ENCODE data around the gene CHI3L2. TPM values are rescaled to one million over a fixed set of nuclear protein-coding genes. Genes with fewer than 3 reads are reported as not detected.

The CHI3L2 gene
- total RNA-seq, 1 donor from 2014 or later: 19.6 TPM

DNA sequence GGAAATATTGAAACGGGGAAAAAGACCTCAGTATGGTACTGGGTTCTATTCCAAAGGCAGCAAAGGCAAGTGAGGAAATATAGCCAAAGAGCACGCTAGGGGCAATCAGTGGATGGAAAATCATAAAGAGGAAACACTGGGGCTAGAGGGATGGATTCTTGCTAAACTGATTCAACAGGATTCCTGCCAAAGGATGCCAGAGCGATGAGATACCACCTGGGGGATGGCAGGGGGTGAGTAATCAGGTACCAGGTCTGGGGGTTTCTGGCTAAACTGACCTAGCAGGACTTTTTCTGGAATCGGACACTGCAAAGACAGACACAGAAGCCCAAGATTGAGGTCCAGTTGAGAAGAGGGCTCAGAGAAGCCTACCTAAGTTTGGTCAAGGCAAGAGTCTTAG lies 6.7 kb downstream of the CHI3L2 start:
- Mint-ChIP-seq H3K27me3 (no peaks in the 10 kb centered on the region), H3K27ac (no peak overlapping the region), H3K36me3 (ENCODE audit: low read depth) (peaks cover 53% of the 10 kb centered on the region), H3K9me3 (no peaks in the 10 kb centered on the region), H3K4me1 (peaks cover 60% of the 10 kb centered on the region), H3K4me3 (no peak overlapping the region)
- TF ChIP-seq CTCF (IDR thresholded peaks at IDR 0.05): no peak
- POLR2A ChIA-PET: no interaction called here
- DNase-seq (no peak), ATAC-seq (ENCODE audit: low read depth) (no peak)
- CTCF ChIA-PET: no interaction called here
- intact Hi-C loops (cut with micrococcal nuclease): no loop called here

GRCh38 chr1:111234866-111235265 lies 7.4 kb downstream of the CHI3L2 start:
- peaks cover 59% of the 10 kb centered on the region for H3K36me3 Mint-ChIP-seq (ENCODE audit: low read depth)
- no peaks in the 10 kb centered on the region for H3K9me3 Mint-ChIP-seq
- DNase-seq (no peak), ATAC-seq (ENCODE audit: low read depth) (no peak)
- POLR2A ChIA-PET: no interaction called here
- H3K27me3 Mint-ChIP-seq: no peaks in the 10 kb centered on the region
- H3K27ac Mint-ChIP-seq: no peak overlapping the region
- H3K4me1 Mint-ChIP-seq: peaks cover 56% of the 10 kb centered on the region
- TF ChIP-seq CTCF (IDR thresholded peaks at IDR 0.05): no peak
- CTCF ChIA-PET: no interaction called here
- intact Hi-C loops (cut with micrococcal nuclease): no loop called here
- no peak overlapping the region for H3K4me3 Mint-ChIP-seq

- POLR2A ChIA-PET: no interaction called here
Observed at GRCh38 chr1:111236379-111236778, 8.9 kb downstream of the CHI3L2 start.

GRCh38 chr1:111236806-111237205 lies 9.3 kb downstream of the CHI3L2 start:
- no peak for DNase-seq
- no peak overlapping the region for H3K27ac Mint-ChIP-seq
- H3K27me3 Mint-ChIP-seq: no peaks in the 10 kb centered on the region
- no peak for ATAC-seq (ENCODE audit: low read depth)
- H3K4me3 Mint-ChIP-seq: no peak overlapping the region
- H3K36me3 Mint-ChIP-seq (ENCODE audit: low read depth): peaks cover 77% of the 10 kb centered on the region
- intact Hi-C loops (cut with micrococcal nuclease): no loop called here
- peaks cover 37% of the 10 kb centered on the region for H3K4me1 Mint-ChIP-seq
- ChIA-PET POLR2A (interaction anchor here (0.9 kb wide), 1 partner anchor 8 kb away, joined by 3 read pairs; no protein-coding TSS in a partner anchor), CTCF (no interaction called here)
- no peaks in the 10 kb centered on the region for H3K9me3 Mint-ChIP-seq
- no peak for TF ChIP-seq CTCF (IDR thresholded peaks at IDR 0.05)

More at GRCh38 chr1:111236379-111236778, 8.9 kb downstream of the CHI3L2 start:
- H3K4me1 Mint-ChIP-seq: peaks cover 41% of the 10 kb centered on the region
- ATAC-seq (ENCODE audit: low read depth) (no peak), DNase-seq (no peak)
- no peak overlapping the region for H3K27ac Mint-ChIP-seq
- H3K4me3 Mint-ChIP-seq: no peak overlapping the region
- H3K9me3 Mint-ChIP-seq: no peaks in the 10 kb centered on the region
- peaks cover 73% of the 10 kb centered on the region for H3K36me3 Mint-ChIP-seq (ENCODE audit: low read depth)
- TF ChIP-seq CTCF (IDR thresholded peaks at IDR 0.05): no peak
- CTCF ChIA-PET: no interaction called here
- H3K27me3 Mint-ChIP-seq: no peaks in the 10 kb centered on the region
- intact Hi-C loops (cut with micrococcal nuclease): no loop called here

GRCh38 chr1:111238056-111238795 lies 10.7 kb downstream of the CHI3L2 start:
- DNase-seq (no peak), ATAC-seq (ENCODE audit: low read depth) (no peak)
- peaks cover 85% of the 10 kb centered on the region for H3K36me3 Mint-ChIP-seq (ENCODE audit: low read depth)
- H3K4me1 Mint-ChIP-seq: peaks cover 25% of the 10 kb centered on the region
- TF ChIP-seq CTCF (IDR thresholded peaks at IDR 0.05): no peak
- H3K9me3 Mint-ChIP-seq: no peaks in the 10 kb centered on the region
- CTCF ChIA-PET: no interaction called here
- no peak overlapping the region for H3K4me3 Mint-ChIP-seq
- H3K27me3 Mint-ChIP-seq: no peaks in the 10 kb centered on the region
- H3K27ac Mint-ChIP-seq: no peak overlapping the region
- intact Hi-C loops (cut with micrococcal nuclease): no loop called here
- POLR2A ChIA-PET: no interaction called here

All from activated B cell treated with CpG ODN at 0.5 μM for 24 hours (primary cell).